ENCODE data around the gene NDUFA6. TPM values are rescaled to one million over a fixed set of nuclear protein-coding genes. Genes with fewer than 3 reads are reported as not detected.

NDUFA6 gene
- total RNA-seq, 1 experiment from 2014 or later, result 92.2 TPM

- H3K4me1 ChIP-seq (ENCODE audit: control insufficient read depth, insufficient read depth, low read length), result no peaks in the 10 kb centered on the region
- in situ Hi-C loops (cut with HindIII; ENCODE audit: low pct_unique_long_range_greater_than_20kb, low sequenced_read_pairs) (no loop called here), intact Hi-C loops (cut with micrococcal nuclease; ENCODE audit: unreplicated experiment) (no loop called here)
- H3K36me3 ChIP-seq (ENCODE audit: control insufficient read depth, insufficient read depth, low read length), result no peaks in the 10 kb centered on the region
- TF ChIP-seq TCF7L2 (IDR thresholded peaks at IDR 0.05; ENCODE audit: low read depth, low read length) (no peak), CTCF (IDR thresholded peaks at IDR 0.05) (no peak)
- H3K9me3 ChIP-seq (ENCODE audit: control insufficient read depth, insufficient read depth, low read depth, low read length), result peaks cover 11% of the 10 kb centered on the region; the same call in 1 of the 2 replicates
- DNase-seq (ENCODE audit: low read depth, low spot score) (no peak), ATAC-seq (no peak)
- POLR2A ChIA-PET, result no interaction called here
- H3K4me3 ChIP-seq (ENCODE audit: low read depth in 2 of 2, low read length in 2 of 2), result no peak overlapping the region
- CTCF ChIA-PET, result no interaction called here
- no peaks in the 10 kb centered on the region for H3K27me3 ChIP-seq (ENCODE audit: control insufficient read depth, insufficient read depth, low read length)
- BruUV-seq (replicated peaks), result no TSS peak
- H3K27ac ChIP-seq (ENCODE audit: low read length), result no peak overlapping the region
Observed at GRCh38 chr22:42060489-42060888, 30.1 kb downstream of the NDUFA6 start.

- intact Hi-C loops (cut with micrococcal nuclease; ENCODE audit: unreplicated experiment), result no loop called here
- Histone ChIP-seq H3K9me3 (ENCODE audit: control insufficient read depth, insufficient read depth, low read depth, low read length) (peaks cover 11% of the 10 kb centered on the region; the same call in 1 of the 2 replicates), H3K36me3 (ENCODE audit: control insufficient read depth, insufficient read depth, low read length) (no peaks in the 10 kb centered on the region), H3K27ac (ENCODE audit: low read length) (no peak overlapping the region), H3K4me3 (ENCODE audit: low read depth in 2 of 2, low read length in 2 of 2) (no peak overlapping the region), H3K4me1 (ENCODE audit: control insufficient read depth, insufficient read depth, low read length) (no peaks in the 10 kb centered on the region), H3K27me3 (ENCODE audit: control insufficient read depth, insufficient read depth, low read length) (no peaks in the 10 kb centered on the region)
- POLR2A ChIA-PET, result no interaction called here
- DNase-seq (ENCODE audit: low read depth, low spot score) (no peak), ATAC-seq (no peak)
- in situ Hi-C loops (cut with HindIII; ENCODE audit: low pct_unique_long_range_greater_than_20kb, low sequenced_read_pairs), result no loop called here
- BruUV-seq (replicated peaks), result no TSS peak
- TF ChIP-seq POLR2AphosphoS5 (IDR thresholded peaks at IDR 0.05; ENCODE audit: low read depth, low read length) (no peak), TCF7L2 (IDR thresholded peaks at IDR 0.05; ENCODE audit: low read depth, low read length) (no peak)
- CTCF ChIA-PET, result interaction anchor here (0.5 kb wide), 1 partner anchor 102 kb away, joined by 6 read pairs; no protein-coding TSS in a partner anchor
Observed at GRCh38 chr22:42056757-42057511, 33.6 kb downstream of the NDUFA6 start.

GRCh38 chr22:42052765-42053164, 37.8 kb downstream of the NDUFA6 start:
- Histone ChIP-seq H3K36me3 (ENCODE audit: control insufficient read depth, insufficient read depth, low read length) (no peaks in the 10 kb centered on the region), H3K9me3 (ENCODE audit: control insufficient read depth, insufficient read depth, low read depth, low read length) (peaks cover 8% of the 10 kb centered on the region; the same call in 1 of the 2 replicates), H3K4me1 (ENCODE audit: control insufficient read depth, insufficient read depth, low read length) (no peaks in the 10 kb centered on the region), H3K27ac (ENCODE audit: low read length) (no peak overlapping the region), H3K4me3 (ENCODE audit: low read depth in 2 of 2, low read length in 2 of 2) (no peak overlapping the region), H3K27me3 (ENCODE audit: control insufficient read depth, insufficient read depth, low read length) (no peaks in the 10 kb centered on the region)
- in situ Hi-C loops (cut with HindIII; ENCODE audit: low pct_unique_long_range_greater_than_20kb, low sequenced_read_pairs) (no loop called here), intact Hi-C loops (cut with micrococcal nuclease; ENCODE audit: unreplicated experiment) (no loop called here)
- POLR2A ChIA-PET, result no interaction called here
- no TSS peak for BruUV-seq (replicated peaks)
- no peak for DNase-seq (ENCODE audit: low read depth, low spot score)
- TF ChIP-seq, protein P1, sequence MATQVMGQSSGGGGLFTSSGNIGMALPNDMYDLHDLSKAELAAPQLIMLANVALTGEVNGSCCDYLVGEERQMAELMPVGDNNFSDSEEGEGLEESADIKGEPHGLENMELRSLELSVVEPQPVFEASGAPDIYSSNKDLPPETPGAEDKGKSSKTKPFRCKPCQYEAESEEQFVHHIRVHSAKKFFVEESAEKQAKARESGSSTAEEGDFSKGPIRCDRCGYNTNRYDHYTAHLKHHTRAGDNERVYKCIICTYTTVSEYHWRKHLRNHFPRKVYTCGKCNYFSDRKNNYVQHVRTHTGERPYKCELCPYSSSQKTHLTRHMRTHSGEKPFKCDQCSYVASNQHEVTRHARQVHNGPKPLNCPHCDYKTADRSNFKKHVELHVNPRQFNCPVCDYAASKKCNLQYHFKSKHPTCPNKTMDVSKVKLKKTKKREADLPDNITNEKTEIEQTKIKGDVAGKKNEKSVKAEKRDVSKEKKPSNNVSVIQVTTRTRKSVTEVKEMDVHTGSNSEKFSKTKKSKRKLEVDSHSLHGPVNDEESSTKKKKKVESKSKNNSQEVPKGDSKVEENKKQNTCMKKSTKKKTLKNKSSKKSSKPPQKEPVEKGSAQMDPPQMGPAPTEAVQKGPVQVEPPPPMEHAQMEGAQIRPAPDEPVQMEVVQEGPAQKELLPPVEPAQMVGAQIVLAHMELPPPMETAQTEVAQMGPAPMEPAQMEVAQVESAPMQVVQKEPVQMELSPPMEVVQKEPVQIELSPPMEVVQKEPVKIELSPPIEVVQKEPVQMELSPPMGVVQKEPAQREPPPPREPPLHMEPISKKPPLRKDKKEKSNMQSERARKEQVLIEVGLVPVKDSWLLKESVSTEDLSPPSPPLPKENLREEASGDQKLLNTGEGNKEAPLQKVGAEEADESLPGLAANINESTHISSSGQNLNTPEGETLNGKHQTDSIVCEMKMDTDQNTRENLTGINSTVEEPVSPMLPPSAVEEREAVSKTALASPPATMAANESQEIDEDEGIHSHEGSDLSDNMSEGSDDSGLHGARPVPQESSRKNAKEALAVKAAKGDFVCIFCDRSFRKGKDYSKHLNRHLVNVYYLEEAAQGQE (IDR thresholded peaks at IDR 0.05; ENCODE audit: insufficient read depth in 1 of 2, low read depth in 2 of 2, low read length in 1 of 2), result no peak
- TF ChIP-seq SIN3A (IDR thresholded peaks at IDR 0.05; ENCODE audit: borderline replicate concordance, insufficient read depth, low read depth, low read length) (no peak), TCF7L2 (IDR thresholded peaks at IDR 0.05; ENCODE audit: low read depth, low read length) (no peak), CTCF (IDR thresholded peaks at IDR 0.05) (no peak), POLR2AphosphoS5 (IDR thresholded peaks at IDR 0.05; ENCODE audit: low read depth, low read length) (no peak)
- ATAC-seq, result no peak
- CTCF ChIA-PET, result no interaction called here

All from Panc1 (cell line).